HG02870 (cell line): ENCODE measurements around the gene SSPN.
A peak's percentile ranks its signal among the peaks of the same experiment; 100 is the strongest.

Experiments
- ATAC-seq: cut with Tn5 transposase; IDR thresholded peaks from one replicate; pipeline ENCODE4 v1.9.1; 2021; ENCODE audit warnings: mild to moderate bottlenecking, moderate library complexity; ENCODE audit not compliant: unreplicated experiment

The SSPN gene

GRCh38 chr12:26281320-26281719 lies 85.9 kb downstream of the SSPN start:
- no peak for ATAC-seq

GRCh38 chr12:26282339-26282940 lies 87.1 kb downstream of the SSPN start:
- no peak for ATAC-seq

DNA sequence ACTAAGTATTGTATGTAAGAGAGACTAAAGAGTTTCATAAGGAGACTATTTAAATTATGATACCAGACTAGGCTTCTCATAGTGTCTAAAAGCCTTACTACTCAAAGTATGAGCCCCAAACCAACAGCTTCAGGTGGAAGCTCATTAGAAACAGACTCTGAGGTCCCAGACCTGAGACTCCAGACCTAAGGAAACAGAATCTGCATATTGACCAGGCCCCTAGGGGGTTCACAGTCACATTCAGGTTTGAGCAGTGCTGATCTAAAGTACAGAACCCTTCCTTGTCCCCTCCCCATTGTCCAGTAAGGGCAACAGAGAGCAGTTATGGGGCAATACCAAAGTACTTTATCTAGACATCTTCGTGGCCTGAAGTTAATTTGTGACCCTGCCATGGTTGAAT lies 87.7 kb downstream of the SSPN start:
- ATAC-seq: no peak

GRCh38 chr12:26283617-26284016 lies 88.2 kb downstream of the SSPN start:
- no peak for ATAC-seq

DNA sequence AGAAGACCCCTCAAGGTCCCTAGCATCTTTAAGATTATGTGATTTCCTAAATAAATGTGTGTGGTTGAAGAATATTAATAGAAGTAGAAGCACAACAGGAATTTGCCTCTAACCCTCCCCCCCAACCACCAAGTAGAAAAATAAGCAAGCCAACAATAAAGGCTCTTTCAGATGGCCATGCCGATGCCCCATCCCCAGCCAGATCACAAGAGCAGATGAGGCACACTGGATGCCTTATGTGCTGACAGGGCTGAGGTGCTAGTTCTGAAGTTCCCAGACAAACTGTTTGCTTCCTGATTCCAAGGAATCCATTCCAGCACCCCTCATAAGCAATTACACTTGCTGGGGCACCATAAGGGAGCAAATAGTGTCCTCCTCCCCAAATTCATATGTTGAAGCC lies 90.0 kb downstream of the SSPN start:
- no peak for ATAC-seq

- no peak for ATAC-seq
Measured at GRCh38 chr12:26286186-26286585, 90.8 kb downstream of the SSPN start.

- no peak for ATAC-seq
Measured at GRCh38 chr12:26287671-26288381, 92.5 kb downstream of the SSPN start.

- no peak for ATAC-seq
Measured at GRCh38 chr12:26290565-26290964, 95.2 kb downstream of the SSPN start.

GRCh38 chr12:26292596-26292995 lies 97.2 kb downstream of the SSPN start:
- ATAC-seq: no peak

DNA sequence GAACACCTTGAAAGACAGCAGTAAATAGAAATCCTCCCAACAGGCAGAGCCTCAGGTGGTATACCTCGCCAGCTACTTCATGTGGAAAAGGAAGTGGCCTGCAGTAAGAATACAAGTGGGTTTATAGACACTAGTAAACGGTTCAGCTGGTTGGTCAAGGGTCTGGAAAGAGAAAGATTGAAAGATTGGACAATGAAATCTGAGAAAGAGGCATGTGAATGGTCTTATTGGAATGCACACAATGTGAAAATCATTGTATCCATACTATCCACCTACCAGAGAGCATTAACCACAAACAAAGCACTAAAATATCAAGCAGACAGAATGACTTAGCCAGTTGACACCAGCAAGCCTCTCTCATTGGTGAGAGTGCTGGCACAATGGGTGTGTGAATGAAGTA lies 98.2 kb downstream of the SSPN start:
- no peak for ATAC-seq

- ATAC-seq: no peak
Measured at GRCh38 chr12:26295001-26295400, 99.6 kb downstream of the SSPN start.

- no peak for ATAC-seq
Measured at GRCh38 chr12:26297396-26298070, 102.2 kb downstream of the SSPN start.

DNA sequence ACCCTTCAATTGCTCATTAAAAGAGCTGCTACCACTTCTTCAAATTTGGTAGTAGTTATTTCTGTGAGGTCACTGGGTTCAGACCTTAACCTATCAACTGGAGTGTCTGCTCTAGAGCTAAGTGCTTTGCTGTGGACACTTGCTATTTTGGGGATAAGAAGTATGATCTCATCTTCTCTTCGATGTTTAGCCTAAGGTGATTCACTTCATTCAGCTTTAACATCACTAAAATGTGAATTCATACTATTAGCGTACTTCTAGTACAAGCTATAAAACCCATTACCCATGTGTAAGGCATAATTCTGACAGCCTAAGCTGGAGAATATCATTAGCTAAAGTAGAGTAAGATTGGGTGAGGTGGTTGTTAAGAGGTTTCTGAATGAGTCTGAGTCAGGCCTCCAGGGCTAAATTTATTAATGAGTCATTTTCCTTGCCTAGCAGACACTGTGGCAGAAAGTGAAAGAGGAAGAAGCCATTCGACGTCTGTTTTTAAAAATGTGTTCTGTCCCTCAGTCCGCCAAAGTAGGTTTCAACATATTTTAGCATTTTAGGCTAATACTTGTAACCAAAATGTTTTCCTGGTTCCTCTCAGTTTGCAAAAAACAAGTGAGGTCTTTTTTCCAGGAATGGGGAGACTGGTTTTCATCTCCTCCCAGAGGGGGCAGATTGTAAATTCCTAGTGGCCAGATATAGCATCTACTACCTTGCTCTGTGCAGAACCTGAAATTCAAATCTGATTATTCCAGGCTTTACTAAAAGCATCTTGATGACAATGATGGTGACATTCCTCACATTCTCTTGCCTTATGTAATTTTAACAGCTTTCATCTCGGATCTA lies 103.6 kb downstream of the SSPN start:
- peak; percentile 100 for ATAC-seq

GRCh38 chr12:26299751-26300150 lies 104.4 kb downstream of the SSPN start:
- ATAC-seq: no peak
